CD4-positive, alpha-beta T cell treated with Interleukin-15 for 4 hours (primary cell): ENCODE data around the gene LHB.
"Not testable (repeated sequence)": the region's sequence is repeated elsewhere in the genome, so short reads cannot be mapped to it uniquely, and the experiment has no call there.

Experiments used
- DNase-seq: peaks from one replicate; pipeline ENCODE4 v3.0.0-alpha.2; 2020; ENCODE audit warnings: low spot score

LHB gene

GRCh38 chr19:49017041-49017665 lies at the start of gene LHB:
Gene LHB (minus strand): TSS chr19:49017091. CDS start chr19:49017081, 10 bp downstream.
- DNase-seq, result no peak

- no peak for DNase-seq
Observed at GRCh38 chr19:49065905-49066512, 49.1 kb upstream of the LHB start.

GRCh38 chr19:49064768-49065611 lies 48.1 kb upstream of the LHB start, which contains the start of gene NTF4:
Gene NTF4 (minus strand): TSS chr19:49064818. CDS start chr19:49061997, 2,821 bp downstream.
- no peak for DNase-seq

GRCh38 chr19:49064029-49064629 lies 47.2 kb upstream of the LHB start:
- DNase-seq, result no peak

GRCh38 chr19:49061445-49061844 lies 44.6 kb upstream of the LHB start:
- DNase-seq, result no peak

GRCh38 chr19:49061000-49061399 lies 44.1 kb upstream of the LHB start:
- no peak for DNase-seq

GRCh38 chr19:49059053-49059452 lies 42.2 kb upstream of the LHB start:
- no peak for DNase-seq

- no peak for DNase-seq
Observed at GRCh38 chr19:49058562-49058961, 41.7 kb upstream of the LHB start.

- peak; percentile 13 for DNase-seq
Observed at GRCh38 chr19:49057636-49058234, 40.8 kb upstream of the LHB start, which contains the start of gene CGB7. Gene CGB7 (minus strand): TSS chr19:49057749. CDS start chr19:49055375, 2,374 bp downstream.

GRCh38 chr19:49056902-49057596 lies 40.2 kb upstream of the LHB start:
- DNase-seq, result not testable (repeated sequence)

GRCh38 chr19:49056101-49056901 lies 39.4 kb upstream of the LHB start:
- peak; percentile 40 for DNase-seq

- DNase-seq, result not testable (repeated sequence)
Observed at GRCh38 chr19:49050376-49051033, 33.6 kb upstream of the LHB start.

GRCh38 chr19:49049834-49050233 lies 32.9 kb upstream of the LHB start:
- not testable (repeated sequence) for DNase-seq

GRCh38 chr19:49049011-49049410 lies 32.1 kb upstream of the LHB start, which contains the start of gene CGB8:
Gene CGB8 (minus strand): TSS chr19:49049111. CDS start chr19:49048739, 372 bp downstream.
- not testable (repeated sequence) for DNase-seq

GRCh38 chr19:49043548-49043947 lies 26.7 kb upstream of the LHB start, which contains the start of gene CGB5:
Gene CGB5 (plus strand): TSS chr19:49043848. CDS start chr19:49044210, 362 bp downstream.
- DNase-seq, result not testable (repeated sequence)

- DNase-seq, result not testable (repeated sequence)
Observed at GRCh38 chr19:49042666-49043065, 25.8 kb upstream of the LHB start.

GRCh38 chr19:49042177-49042576 lies 25.3 kb upstream of the LHB start:
- DNase-seq, result no peak

GRCh38 chr19:49039736-49040135 lies 22.8 kb upstream of the LHB start:
- DNase-seq, result not testable (repeated sequence)

GRCh38 chr19:49038557-49039276 lies 21.8 kb upstream of the LHB start:
- not testable (repeated sequence) for DNase-seq
